Glomerular endothelial cell (primary cell): ENCODE data around the gene P2RX1. TPM values are rescaled to one million over a fixed set of nuclear protein-coding genes. Genes with fewer than 3 reads are reported as not detected.

Experiments
- DNase-seq: peaks from one replicate; pipeline ENCODE4 v3.0.0-alpha.2; 2011; ENCODE audit warnings: low read depth, low spot score; ENCODE audit errors: extremely low read depth
- total RNA-seq: library from RNA; depleted of rRNA; stranded (reverse); fragments of >200 nt; gene quantifications from 2 replicates; pipeline ENCODE4 v1.2.3, GENCODE V29; 2015

P2RX1 gene
- total RNA-seq, 1 donor from 2014 or later, result not detected

- no peak for DNase-seq
These were observed 8.6 kb downstream of the P2RX1 start for GRCh38 chr17:3907483-3908216.

DNA sequence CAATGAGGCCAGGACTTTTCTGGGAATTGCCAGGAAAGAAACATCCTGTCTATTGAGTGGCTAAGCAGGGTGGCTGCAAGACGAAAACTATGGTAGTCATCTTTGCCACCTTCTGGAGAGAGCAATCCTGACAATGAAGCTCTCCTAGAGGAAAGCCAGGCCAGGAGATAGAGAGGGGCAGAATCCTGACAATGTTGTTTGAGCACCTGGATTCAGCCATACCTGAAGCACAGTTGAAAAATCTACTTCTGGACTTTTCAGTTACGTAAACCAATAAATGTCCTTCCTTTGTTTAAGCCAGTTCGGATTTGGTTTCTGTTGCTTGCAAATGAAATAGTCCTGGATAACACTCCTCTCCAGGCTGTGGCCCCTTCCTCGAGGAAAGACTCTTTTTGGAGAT lies 9.4 kb downstream of the P2RX1 start:
- DNase-seq, result no peak

GRCh38 chr17:3905017-3905520 lies 11.2 kb downstream of the P2RX1 start:
- no peak for DNase-seq

GRCh38 chr17:3904501-3904900 lies 11.8 kb downstream of the P2RX1 start:
- DNase-seq, result no peak

GRCh38 chr17:3903881-3904290 lies 12.4 kb downstream of the P2RX1 start:
- no peak for DNase-seq

DNA sequence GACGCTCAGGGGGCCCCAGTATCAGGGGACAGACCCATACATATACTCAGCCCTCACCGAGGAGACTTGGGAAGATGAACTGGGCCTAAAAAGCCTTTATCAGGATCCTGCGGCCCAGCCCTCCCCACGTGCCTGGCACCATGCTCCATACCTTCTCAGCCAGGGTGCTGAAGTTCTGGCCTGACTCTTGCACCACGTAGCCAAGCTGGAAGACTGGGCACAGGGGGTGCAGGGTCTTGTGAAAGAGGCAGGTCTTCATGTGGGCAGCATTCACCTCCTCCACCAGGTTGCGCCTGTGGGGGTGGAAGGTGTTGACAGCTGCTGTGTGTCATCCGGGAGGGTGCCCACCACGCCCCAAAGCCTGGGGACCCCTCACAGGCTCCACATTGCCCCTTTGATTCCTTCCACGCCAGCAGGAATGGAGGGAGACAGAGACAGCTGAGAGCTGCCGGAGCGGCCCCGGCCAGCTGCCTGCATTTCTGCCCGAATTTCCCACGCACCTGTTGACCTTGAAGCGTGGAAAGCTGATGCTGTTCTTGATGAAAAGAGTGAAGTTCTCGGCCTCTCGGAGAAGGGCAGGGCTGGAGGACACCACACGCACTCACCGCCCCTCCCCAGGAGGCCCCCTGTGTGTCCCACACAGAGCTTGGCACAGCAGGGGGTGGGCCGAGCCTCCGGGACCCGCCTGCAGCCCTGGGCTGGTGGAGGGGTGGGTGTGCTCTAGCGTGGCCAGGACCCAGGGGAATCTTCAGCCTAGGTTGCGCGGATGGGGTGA lies 13.0 kb downstream of the P2RX1 start:
- DNase-seq, result no peak

GRCh38 chr17:3900646-3901045 lies 15.6 kb downstream of the P2RX1 start:
- DNase-seq, result no peak

GRCh38 chr17:3897731-3898130 lies 18.5 kb downstream of the P2RX1 start:
- no peak for DNase-seq

DNA sequence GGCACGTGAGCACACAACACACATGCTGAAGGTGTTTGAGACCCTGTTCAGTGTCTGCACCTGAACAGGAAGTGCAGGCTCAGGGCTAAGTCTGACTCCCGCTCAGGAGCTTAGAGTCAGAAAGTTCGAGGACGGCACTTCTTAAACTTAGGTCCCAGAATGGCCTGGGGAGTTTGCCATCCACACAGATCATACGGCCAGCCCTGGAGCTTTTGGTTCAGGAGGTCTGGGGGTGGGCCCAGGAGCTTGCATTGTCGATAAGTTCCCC lies 19.4 kb downstream of the P2RX1 start:
- no peak for DNase-seq

GRCh38 chr17:3896108-3896967 lies 19.9 kb downstream of the P2RX1 start:
- DNase-seq, result no peak

DNA sequence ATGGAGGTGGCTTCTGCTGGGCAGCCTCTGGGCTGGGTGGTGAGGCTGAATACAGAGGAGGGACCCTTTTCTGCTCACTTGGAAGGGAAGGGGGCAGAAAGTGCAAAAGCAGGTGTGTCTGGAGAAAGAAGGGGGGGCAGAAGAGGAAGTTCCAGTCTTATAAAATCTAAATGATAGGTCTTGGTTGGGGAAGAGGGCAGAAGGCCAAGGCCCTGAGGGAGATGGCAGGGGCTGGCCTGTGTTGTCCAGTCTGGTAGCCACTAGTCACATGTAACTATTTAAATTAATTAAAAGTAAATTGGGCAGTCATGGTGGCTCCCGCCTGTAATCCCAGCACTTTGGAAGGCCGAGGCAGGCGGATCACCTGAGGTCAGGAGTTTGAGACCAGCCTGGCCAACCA lies 20.9 kb downstream of the P2RX1 start:
- DNase-seq, result no peak

GRCh38 chr17:3894911-3895343 lies 21.3 kb downstream of the P2RX1 start:
- no peak for DNase-seq

GRCh38 chr17:3894188-3894587 lies 22.1 kb downstream of the P2RX1 start:
- DNase-seq, result no peak

DNA sequence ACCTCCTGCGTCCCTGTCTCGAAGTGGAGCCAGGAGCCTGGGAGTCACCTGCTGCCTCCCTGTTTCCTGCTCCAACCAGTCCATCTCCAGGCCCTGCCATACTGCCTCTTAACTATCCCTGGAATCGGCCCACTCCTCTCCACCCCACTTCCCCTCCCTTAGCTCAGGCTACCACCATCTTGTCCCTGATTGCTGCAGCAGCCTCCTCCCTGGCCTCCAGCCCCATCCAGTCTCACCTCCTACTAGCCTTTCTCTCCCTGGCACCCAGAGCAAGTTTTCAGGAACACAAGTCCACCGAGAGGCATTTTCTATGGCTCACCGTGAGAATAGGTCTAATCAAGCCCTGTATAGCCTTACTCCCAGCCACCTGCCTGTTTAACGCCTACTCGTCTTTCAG lies 22.5 kb downstream of the P2RX1 start:
- DNase-seq, result no peak

- no peak for DNase-seq
These were observed 23.1 kb downstream of the P2RX1 start, which contains the start of gene CAMKK1 for GRCh38 chr17:3893003-3893719. TSS of gene CAMKK1 (minus strand) at chr17:3893053. CDS start at chr17:3885687, 7,366 bp downstream.

GRCh38 chr17:3892095-3892998 lies 23.9 kb downstream of the P2RX1 start:
- DNase-seq, result no peak

DNA sequence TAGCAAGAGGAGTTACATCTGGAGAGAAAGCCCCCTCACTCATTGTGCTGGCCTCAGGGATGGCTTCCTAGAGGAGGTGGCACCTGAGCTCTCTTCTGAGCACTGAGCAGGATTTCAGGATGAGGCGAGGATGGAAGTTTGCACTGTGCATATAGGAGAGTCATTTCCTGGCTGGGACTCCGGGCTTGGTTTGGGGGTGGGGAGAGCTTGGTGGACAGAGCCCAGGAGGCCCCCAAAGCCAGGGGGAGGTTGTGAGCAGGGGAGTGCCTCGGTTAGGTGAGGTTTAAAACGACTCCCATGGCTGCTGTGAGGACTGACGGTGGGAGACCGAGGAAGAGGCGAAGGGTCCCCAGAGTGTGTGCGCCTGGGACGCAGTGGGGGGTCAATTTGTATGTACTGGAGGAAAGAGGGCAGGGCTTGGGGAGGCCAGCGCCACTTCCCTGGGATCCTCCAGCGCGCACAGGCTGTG lies 24.6 kb downstream of the P2RX1 start:
- DNase-seq, result no peak

GRCh38 chr17:3890878-3891219 lies 25.4 kb downstream of the P2RX1 start:
- no peak for DNase-seq

- no peak for DNase-seq
These were observed 26.0 kb downstream of the P2RX1 start for GRCh38 chr17:3890082-3890877.
